ENCODE data around the gene TULP1.

DNA sequence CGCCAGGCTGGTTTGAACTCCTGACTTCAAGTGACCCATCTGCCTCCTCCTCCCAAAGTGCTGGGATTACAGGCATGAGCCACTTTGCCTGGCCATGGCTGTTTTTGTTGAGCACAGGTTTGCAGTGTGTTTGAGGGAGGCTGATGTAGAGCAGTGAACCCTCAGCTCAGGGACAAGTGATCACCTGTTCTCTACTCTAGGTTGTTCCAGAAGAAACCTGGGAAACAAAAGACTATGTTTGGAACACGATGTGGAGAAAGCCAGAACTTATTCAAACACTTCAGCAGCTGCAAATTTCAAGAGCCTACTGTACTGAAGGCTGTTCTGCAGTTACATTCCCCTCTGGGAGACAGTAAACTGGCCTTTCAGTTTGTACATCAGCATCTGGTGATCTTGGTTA is 4.7 kb downstream of the TULP1 start:
- TF ChIP-seq, protein P1, sequence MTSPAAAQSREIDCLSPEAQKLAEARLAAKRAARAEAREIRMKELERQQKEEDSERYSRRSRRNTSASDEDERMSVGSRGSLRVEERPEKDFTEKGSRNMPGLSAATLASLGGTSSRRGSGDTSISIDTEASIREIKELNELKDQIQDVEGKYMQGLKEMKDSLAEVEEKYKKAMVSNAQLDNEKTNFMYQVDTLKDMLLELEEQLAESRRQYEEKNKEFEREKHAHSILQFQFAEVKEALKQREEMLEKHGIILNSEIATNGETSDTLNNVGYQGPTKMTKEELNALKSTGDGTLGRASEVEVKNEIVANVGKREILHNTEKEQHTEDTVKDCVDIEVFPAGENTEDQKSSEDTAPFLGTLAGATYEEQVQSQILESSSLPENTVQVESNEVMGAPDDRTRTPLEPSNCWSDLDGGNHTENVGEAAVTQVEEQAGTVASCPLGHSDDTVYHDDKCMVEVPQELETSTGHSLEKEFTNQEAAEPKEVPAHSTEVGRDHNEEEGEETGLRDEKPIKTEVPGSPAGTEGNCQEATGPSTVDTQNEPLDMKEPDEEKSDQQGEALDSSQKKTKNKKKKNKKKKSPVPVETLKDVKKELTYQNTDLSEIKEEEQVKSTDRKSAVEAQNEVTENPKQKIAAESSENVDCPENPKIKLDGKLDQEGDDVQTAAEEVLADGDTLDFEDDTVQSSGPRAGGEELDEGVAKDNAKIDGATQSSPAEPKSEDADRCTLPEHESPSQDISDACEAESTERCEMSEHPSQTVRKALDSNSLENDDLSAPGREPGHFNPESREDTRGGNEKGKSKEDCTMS (CRISPR knock-in tag; conservative IDR thresholded peaks at IDR 0.05), result no peak
- no peak for TF ChIP-seq ZMYM2 (CRISPR knock-in tag; IDR thresholded peaks at IDR 0.05)
- TF ChIP-seq SP1 (IDR thresholded peaks at IDR 0.05), result no peak
- TF ChIP-seq SP1 (CRISPR knock-in tag; IDR thresholded peaks at IDR 0.05), result no peak
- no peak for TF ChIP-seq KDM5B (CRISPR knock-in tag; IDR thresholded peaks at IDR 0.05; ENCODE audit: borderline replicate concordance)
- no peak for TF ChIP-seq ATRX (CRISPR knock-in tag; IDR thresholded peaks at IDR 0.05; ENCODE audit: borderline replicate concordance)
- TF ChIP-seq, protein P2, sequence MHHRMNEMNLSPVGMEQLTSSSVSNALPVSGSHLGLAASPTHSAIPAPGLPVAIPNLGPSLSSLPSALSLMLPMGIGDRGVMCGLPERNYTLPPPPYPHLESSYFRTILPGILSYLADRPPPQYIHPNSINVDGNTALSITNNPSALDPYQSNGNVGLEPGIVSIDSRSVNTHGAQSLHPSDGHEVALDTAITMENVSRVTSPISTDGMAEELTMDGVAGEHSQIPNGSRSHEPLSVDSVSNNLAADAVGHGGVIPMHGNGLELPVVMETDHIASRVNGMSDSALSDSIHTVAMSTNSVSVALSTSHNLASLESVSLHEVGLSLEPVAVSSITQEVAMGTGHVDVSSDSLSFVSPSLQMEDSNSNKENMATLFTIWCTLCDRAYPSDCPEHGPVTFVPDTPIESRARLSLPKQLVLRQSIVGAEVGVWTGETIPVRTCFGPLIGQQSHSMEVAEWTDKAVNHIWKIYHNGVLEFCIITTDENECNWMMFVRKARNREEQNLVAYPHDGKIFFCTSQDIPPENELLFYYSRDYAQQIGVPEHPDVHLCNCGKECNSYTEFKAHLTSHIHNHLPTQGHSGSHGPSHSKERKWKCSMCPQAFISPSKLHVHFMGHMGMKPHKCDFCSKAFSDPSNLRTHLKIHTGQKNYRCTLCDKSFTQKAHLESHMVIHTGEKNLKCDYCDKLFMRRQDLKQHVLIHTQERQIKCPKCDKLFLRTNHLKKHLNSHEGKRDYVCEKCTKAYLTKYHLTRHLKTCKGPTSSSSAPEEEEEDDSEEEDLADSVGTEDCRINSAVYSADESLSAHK (CRISPR knock-in tag; IDR thresholded peaks at IDR 0.05; ENCODE audit: borderline replicate concordance), result no peak
- no peak for TF ChIP-seq MXI1 (IDR thresholded peaks at IDR 0.05; ENCODE audit: borderline replicate concordance, low read depth, low read length)
- TF ChIP-seq, protein P3, sequence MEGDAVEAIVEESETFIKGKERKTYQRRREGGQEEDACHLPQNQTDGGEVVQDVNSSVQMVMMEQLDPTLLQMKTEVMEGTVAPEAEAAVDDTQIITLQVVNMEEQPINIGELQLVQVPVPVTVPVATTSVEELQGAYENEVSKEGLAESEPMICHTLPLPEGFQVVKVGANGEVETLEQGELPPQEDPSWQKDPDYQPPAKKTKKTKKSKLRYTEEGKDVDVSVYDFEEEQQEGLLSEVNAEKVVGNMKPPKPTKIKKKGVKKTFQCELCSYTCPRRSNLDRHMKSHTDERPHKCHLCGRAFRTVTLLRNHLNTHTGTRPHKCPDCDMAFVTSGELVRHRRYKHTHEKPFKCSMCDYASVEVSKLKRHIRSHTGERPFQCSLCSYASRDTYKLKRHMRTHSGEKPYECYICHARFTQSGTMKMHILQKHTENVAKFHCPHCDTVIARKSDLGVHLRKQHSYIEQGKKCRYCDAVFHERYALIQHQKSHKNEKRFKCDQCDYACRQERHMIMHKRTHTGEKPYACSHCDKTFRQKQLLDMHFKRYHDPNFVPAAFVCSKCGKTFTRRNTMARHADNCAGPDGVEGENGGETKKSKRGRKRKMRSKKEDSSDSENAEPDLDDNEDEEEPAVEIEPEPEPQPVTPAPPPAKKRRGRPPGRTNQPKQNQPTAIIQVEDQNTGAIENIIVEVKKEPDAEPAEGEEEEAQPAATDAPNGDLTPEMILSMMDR (CRISPR knock-in tag; IDR thresholded peaks at IDR 0.05), result no peak
